ENCODE measurements around the gene AATK. TPM values are rescaled to one million over a fixed set of nuclear protein-coding genes. Genes with fewer than 3 reads are reported as not detected.

AATK gene
- total and polyA plus RNA-seq, 2 of the 13 experiments (the other 11 are each of a cell fraction or from before 2014, with no cell fraction given): 2.9 to 8.4 TPM

- TF ChIP-seq ZNF34 (CRISPR knock-in tag; IDR thresholded peaks at IDR 0.05; ENCODE audit: borderline replicate concordance) (peak; percentile 96), CHCHD3 (CRISPR knock-in tag; IDR thresholded peaks at IDR 0.05) (peak; percentile 89; the same call in 1 of the 2 replicates), ZNF143 (CRISPR knock-in tag; IDR thresholded peaks at IDR 0.05) (peak; percentile 65; the same call in 1 of the 2 replicates), MTA3 (CRISPR knock-in tag; IDR thresholded peaks at IDR 0.05) (no peak), ATRX (CRISPR knock-in tag; IDR thresholded peaks at IDR 0.05; ENCODE audit: borderline replicate concordance) (no peak), POLR2G (IDR thresholded peaks at IDR 0.05; ENCODE audit: low read depth, low read length) (no peak; the same call in 1 of the 2 replicates), SMARCE1 (IDR thresholded peaks at IDR 0.05; ENCODE audit: borderline replicate concordance) (no peak), GABPB1 (CRISPR knock-in tag; IDR thresholded peaks at IDR 0.05) (peak; percentile 86), BRCA1 (CRISPR knock-in tag; IDR thresholded peaks at IDR 0.05) (peak; percentile 92; the same call in 1 of the 2 replicates), ZNF558 (CRISPR knock-in tag; IDR thresholded peaks at IDR 0.05; ENCODE audit: borderline replicate concordance) (no peak), ZNF367 (CRISPR knock-in tag; IDR thresholded peaks at IDR 0.05; ENCODE audit: borderline replicate concordance) (no peak), MAF1 (CRISPR knock-in tag; IDR thresholded peaks at IDR 0.05; ENCODE audit: borderline replicate concordance) (peak; percentile 95), SYNCRIP (IDR thresholded peaks at IDR 0.05; ENCODE audit: insufficient read depth, low read depth, low read length) (no peak), ZNF232 (CRISPR knock-in tag; IDR thresholded peaks at IDR 0.05; ENCODE audit: borderline replicate concordance) (0 out of 2 replicates have a peak, but pooled peaks have one; percentile 51), TBX2 (CRISPR knock-in tag; IDR thresholded peaks at IDR 0.05; ENCODE audit: borderline replicate concordance) (peak; percentile 74; the same call in 1 of the 2 replicates), DBP (CRISPR knock-in tag; IDR thresholded peaks at IDR 0.05; ENCODE audit: not compliant biosample characterization) (peak; percentile 70), ZFP90 (CRISPR knock-in tag; IDR thresholded peaks at IDR 0.05; ENCODE audit: borderline replicate concordance) (peak; percentile 99), ZBTB49 (CRISPR knock-in tag; IDR thresholded peaks at IDR 0.05; ENCODE audit: borderline replicate concordance) (0 out of 2 replicates have a peak, but pooled peaks have one; percentile 30), KMT2A (CRISPR knock-in tag; IDR thresholded peaks at IDR 0.05) (peak; percentile 67; the same call in 1 of the 2 replicates), ZSCAN20 (CRISPR knock-in tag; IDR thresholded peaks at IDR 0.05; ENCODE audit: borderline replicate concordance) (0 out of 2 replicates have a peak, but pooled peaks have one; percentile 84), ZNF33B (CRISPR knock-in tag; IDR thresholded peaks at IDR 0.05) (peak; percentile 78; the same call in 1 of the 2 replicates), ZSCAN30 (CRISPR knock-in tag; IDR thresholded peaks at IDR 0.05) (no peak), KDM5A (IDR thresholded peaks at IDR 0.05; ENCODE audit: borderline replicate concordance, low read length) (no peak), ZNF562 (CRISPR knock-in tag; IDR thresholded peaks at IDR 0.05; ENCODE audit: borderline replicate concordance) (no peak), YEATS2 (CRISPR knock-in tag; IDR thresholded peaks at IDR 0.05; ENCODE audit: borderline replicate concordance) (peak; percentile 91), PAWR (CRISPR knock-in tag; IDR thresholded peaks at IDR 0.05; ENCODE audit: borderline replicate concordance) (no peak; the same call in none of the 2 replicates)
Observed at GRCh38 chr17:81101614-81102306, 64.3 kb downstream of the AATK start (continued).

Data from HepG2 (cell line).